Measurements from ENCODE around the gene NPIPA1.
"Not testable (repeated sequence)": the region's sequence is repeated elsewhere in the genome, so short reads cannot be mapped to it uniquely, and the experiment has no call there.

DNA sequence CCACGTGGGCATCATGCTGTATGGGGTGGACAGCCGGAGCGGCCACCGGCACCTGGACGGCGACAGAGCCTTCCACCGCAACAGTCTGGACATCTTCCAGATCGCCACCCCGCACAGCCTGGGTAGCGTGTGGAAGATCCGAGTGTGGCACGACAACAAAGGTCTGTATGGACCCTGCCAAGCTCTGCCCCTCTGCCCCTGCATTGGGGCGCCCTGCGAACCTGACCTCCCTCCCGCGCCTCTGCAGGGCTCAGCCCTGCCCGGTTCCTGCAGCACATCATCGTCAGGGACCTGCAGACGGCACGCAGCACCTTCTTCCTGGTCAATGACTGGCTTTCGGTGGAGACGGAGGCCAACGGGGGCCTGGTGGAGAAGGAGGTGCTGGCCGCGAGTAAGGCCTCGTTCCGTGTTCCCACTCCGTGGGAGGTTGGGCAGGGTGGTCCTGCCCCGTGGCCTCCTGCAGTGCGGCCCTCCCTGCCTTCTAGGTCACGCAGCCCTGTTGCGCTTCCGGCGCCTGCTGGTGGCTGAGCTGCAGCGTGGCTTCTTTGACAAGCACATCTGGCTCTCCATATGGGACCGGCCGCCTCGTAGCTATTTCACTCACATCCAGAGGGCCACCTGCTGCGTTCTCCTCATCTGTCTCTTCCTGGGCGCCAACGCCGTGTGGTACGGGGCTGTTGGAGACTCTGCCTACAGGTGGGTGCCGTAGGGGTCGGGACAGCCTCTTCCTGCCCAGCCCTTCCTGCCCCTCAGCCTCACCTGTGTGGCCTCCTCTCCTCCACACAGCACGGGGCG lies 4.5 kb upstream of the NPIPA1 start:
- TF ChIP-seq, protein P1, sequence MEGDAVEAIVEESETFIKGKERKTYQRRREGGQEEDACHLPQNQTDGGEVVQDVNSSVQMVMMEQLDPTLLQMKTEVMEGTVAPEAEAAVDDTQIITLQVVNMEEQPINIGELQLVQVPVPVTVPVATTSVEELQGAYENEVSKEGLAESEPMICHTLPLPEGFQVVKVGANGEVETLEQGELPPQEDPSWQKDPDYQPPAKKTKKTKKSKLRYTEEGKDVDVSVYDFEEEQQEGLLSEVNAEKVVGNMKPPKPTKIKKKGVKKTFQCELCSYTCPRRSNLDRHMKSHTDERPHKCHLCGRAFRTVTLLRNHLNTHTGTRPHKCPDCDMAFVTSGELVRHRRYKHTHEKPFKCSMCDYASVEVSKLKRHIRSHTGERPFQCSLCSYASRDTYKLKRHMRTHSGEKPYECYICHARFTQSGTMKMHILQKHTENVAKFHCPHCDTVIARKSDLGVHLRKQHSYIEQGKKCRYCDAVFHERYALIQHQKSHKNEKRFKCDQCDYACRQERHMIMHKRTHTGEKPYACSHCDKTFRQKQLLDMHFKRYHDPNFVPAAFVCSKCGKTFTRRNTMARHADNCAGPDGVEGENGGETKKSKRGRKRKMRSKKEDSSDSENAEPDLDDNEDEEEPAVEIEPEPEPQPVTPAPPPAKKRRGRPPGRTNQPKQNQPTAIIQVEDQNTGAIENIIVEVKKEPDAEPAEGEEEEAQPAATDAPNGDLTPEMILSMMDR (IDR thresholded peaks at IDR 0.05), result not testable (repeated sequence)
- TF ChIP-seq, protein P2, sequence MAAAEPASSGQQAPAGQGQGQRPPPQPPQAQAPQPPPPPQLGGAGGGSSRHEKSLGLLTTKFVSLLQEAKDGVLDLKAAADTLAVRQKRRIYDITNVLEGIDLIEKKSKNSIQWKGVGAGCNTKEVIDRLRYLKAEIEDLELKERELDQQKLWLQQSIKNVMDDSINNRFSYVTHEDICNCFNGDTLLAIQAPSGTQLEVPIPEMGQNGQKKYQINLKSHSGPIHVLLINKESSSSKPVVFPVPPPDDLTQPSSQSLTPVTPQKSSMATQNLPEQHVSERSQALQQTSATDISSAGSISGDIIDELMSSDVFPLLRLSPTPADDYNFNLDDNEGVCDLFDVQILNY (CRISPR knock-in tag; IDR thresholded peaks at IDR 0.05), result not testable (repeated sequence)
- TF ChIP-seq MXD4 (CRISPR knock-in tag; IDR thresholded peaks at IDR 0.05; ENCODE audit: borderline replicate concordance); NR3C1 (CRISPR knock-in tag; conservative IDR thresholded peaks at IDR 0.05; ENCODE audit: low read depth): not testable (repeated sequence)
- TF ChIP-seq, protein P3, sequence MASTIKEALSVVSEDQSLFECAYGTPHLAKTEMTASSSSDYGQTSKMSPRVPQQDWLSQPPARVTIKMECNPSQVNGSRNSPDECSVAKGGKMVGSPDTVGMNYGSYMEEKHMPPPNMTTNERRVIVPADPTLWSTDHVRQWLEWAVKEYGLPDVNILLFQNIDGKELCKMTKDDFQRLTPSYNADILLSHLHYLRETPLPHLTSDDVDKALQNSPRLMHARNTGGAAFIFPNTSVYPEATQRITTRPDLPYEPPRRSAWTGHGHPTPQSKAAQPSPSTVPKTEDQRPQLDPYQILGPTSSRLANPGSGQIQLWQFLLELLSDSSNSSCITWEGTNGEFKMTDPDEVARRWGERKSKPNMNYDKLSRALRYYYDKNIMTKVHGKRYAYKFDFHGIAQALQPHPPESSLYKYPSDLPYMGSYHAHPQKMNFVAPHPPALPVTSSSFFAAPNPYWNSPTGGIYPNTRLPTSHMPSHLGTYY (CRISPR knock-in tag; IDR thresholded peaks at IDR 0.05), result not testable (repeated sequence)
- TF ChIP-seq, protein P4, sequence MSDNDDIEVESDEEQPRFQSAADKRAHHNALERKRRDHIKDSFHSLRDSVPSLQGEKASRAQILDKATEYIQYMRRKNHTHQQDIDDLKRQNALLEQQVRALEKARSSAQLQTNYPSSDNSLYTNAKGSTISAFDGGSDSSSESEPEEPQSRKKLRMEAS (CRISPR knock-in tag; IDR thresholded peaks at IDR 0.05), result not testable (repeated sequence)
